NT2/D1 (cell line): ENCODE data around the gene ACIN1.

Experiments used
- DNase-seq: peaks from one replicate; pipeline ENCODE4 v3.0.0-alpha.2; 2011; ENCODE audit warnings: low read depth, low spot score
- H3K27me3 ChIP-seq: 2 replicates; pipeline ENCODE4 v1.6.0; 2011; ENCODE audit warnings: mild to moderate bottlenecking; ENCODE audit not compliant: insufficient read length, insufficient read depth
- H3K36me3 ChIP-seq: 2 replicates; pipeline ENCODE4 v1.6.1; 2011; ENCODE audit warnings: mild to moderate bottlenecking, low read length, mixed read lengths; ENCODE audit not compliant: insufficient read depth, insufficient read length
- H3K4me1 ChIP-seq: 2 replicates; pipeline ENCODE4 v1.5.1; 2011; ENCODE audit not compliant: insufficient read depth, insufficient read length
- H3K4me3 ChIP-seq: 2 replicates; pipeline ENCODE4 v1.5.1; 2011; ENCODE audit warnings: low read depth; ENCODE audit not compliant: insufficient read length
- H3K9ac ChIP-seq: 2 replicates; pipeline ENCODE4 v1.6.0; 2011; ENCODE audit warnings: low read depth; ENCODE audit not compliant: insufficient read length
- H3K9me3 ChIP-seq: 2 replicates; pipeline ENCODE4 v1.5.1; 2011; ENCODE audit warnings: mild to moderate bottlenecking, low read length; ENCODE audit not compliant: insufficient read depth
- SUZ12 ChIP-seq: IDR thresholded peaks from 2 replicates; pipeline ENCODE4 v1.6.1; 2011; ENCODE audit not compliant: insufficient read length, insufficient read depth; ENCODE audit errors: extremely low read depth
- YY1 ChIP-seq: IDR thresholded peaks from 2 replicates; pipeline ENCODE4 v1.6.1; 2011; ENCODE audit not compliant: insufficient read length, insufficient read depth
- ZNF274 ChIP-seq: IDR thresholded peaks from 2 replicates; pipeline ENCODE4 v1.6.1; 2011; ENCODE audit warnings: mild to moderate bottlenecking, low read depth, low read length

The ACIN1 gene

GRCh38 chr14:23057757-23058653 is 36.9 kb downstream of the ACIN1 start:
- peaks cover 73% of the 10 kb centered on the region for H3K36me3 ChIP-seq

GRCh38 chr14:23056956-23057756 is 37.8 kb downstream of the ACIN1 start, which contains the start of gene CDH24:
TSS of gene CDH24 (minus strand) at chr14:23057520. CDS start at chr14:23055733, 1,787 bp downstream.
- DNase-seq: no peak
- Histone ChIP-seq H3K27me3 (no peaks in the 10 kb centered on the region), H3K9me3 (no peaks in the 10 kb centered on the region), H3K36me3 (peaks cover 73% of the 10 kb centered on the region), H3K9ac (peak within 1 kb of the TSS; percentile 86), H3K4me1 (peaks cover 7% of the 10 kb centered on the region), H3K4me3 (peak within 1 kb of the TSS; percentile 61)
- TF ChIP-seq SUZ12 (no peak), YY1 (no peak), ZNF274 (no peak)

More at GRCh38 chr14:23057757-23058653, 36.9 kb downstream of the ACIN1 start:
- Histone ChIP-seq H3K4me1 (peaks cover 11% of the 10 kb centered on the region), H3K9ac (peak overlapping the region; percentile 86), H3K4me3 (peak overlapping the region; percentile 61), H3K27me3 (no peaks in the 10 kb centered on the region), H3K9me3 (no peaks in the 10 kb centered on the region)
- peak; percentile 80 for DNase-seq
- no peak for TF ChIP-seq SUZ12
- TF ChIP-seq YY1: no peak
- no peak for TF ChIP-seq ZNF274

GRCh38 chr14:23056145-23056955 is 38.6 kb downstream of the ACIN1 start:
- no peak for TF ChIP-seq ZNF274
- no peak for TF ChIP-seq SUZ12
- no peak for TF ChIP-seq YY1
- Histone ChIP-seq H3K4me3 (peak overlapping the region; percentile 61), H3K9ac (peak overlapping the region; percentile 86), H3K36me3 (peaks cover 74% of the 10 kb centered on the region), H3K27me3 (no peaks in the 10 kb centered on the region), H3K4me1 (peaks cover 5% of the 10 kb centered on the region), H3K9me3 (no peaks in the 10 kb centered on the region)
- no peak for DNase-seq

- no peak for TF ChIP-seq YY1
- TF ChIP-seq SUZ12: no peak
- no peak for TF ChIP-seq ZNF274
- Histone ChIP-seq H3K4me1 (peaks cover 5% of the 10 kb centered on the region), H3K9ac (no peak overlapping the region), H3K4me3 (no peak overlapping the region), H3K27me3 (no peaks in the 10 kb centered on the region), H3K36me3 (peaks cover 72% of the 10 kb centered on the region), H3K9me3 (no peaks in the 10 kb centered on the region)
- DNase-seq: no peak
These were observed 39.3 kb downstream of the ACIN1 start for GRCh38 chr14:23055621-23056144.

GRCh38 chr14:23055147-23055550 is 39.8 kb downstream of the ACIN1 start:
- H3K4me1 ChIP-seq: peaks cover 5% of the 10 kb centered on the region
- no peak overlapping the region for H3K4me3 ChIP-seq
- no peaks in the 10 kb centered on the region for H3K9me3 ChIP-seq
- DNase-seq: no peak
- no peaks in the 10 kb centered on the region for H3K27me3 ChIP-seq
- peaks cover 72% of the 10 kb centered on the region for H3K36me3 ChIP-seq
- TF ChIP-seq YY1 (no peak), SUZ12 (no peak), ZNF274 (no peak)
- no peak overlapping the region for H3K9ac ChIP-seq

- no peaks in the 10 kb centered on the region for H3K9me3 ChIP-seq
- H3K4me1 ChIP-seq: peaks cover 5% of the 10 kb centered on the region
- no peaks in the 10 kb centered on the region for H3K27me3 ChIP-seq
- H3K4me3 ChIP-seq: no peak overlapping the region
- H3K36me3 ChIP-seq: peaks cover 74% of the 10 kb centered on the region
- no peak for TF ChIP-seq SUZ12
- no peak for TF ChIP-seq ZNF274
- no peak for TF ChIP-seq YY1
- no peak for DNase-seq
- no peak overlapping the region for H3K9ac ChIP-seq
These were observed 40.7 kb downstream of the ACIN1 start for GRCh38 chr14:23054000-23054811.
